HG02981 (cell line): Measurements from ENCODE around the gene SUSD6.

ENCODE experiments used
- ATAC-seq: cut with Tn5 transposase; IDR thresholded peaks from one replicate; pipeline ENCODE4 v1.9.1; 2021; ENCODE audit warnings: mild to moderate bottlenecking, moderate library complexity; ENCODE audit not compliant: unreplicated experiment

Gene SUSD6

GRCh38 chr14:69611172-69612013 lies at the start of gene SUSD6:
Gene SUSD6 (plus strand): TSS chr14:69611596. CDS start chr14:69658593, 46,997 bp downstream.
- peak; percentile 46 for ATAC-seq

GRCh38 chr14:69561893-69562292 lies 49.5 kb upstream of the SUSD6 start:
- no peak for ATAC-seq

GRCh38 chr14:69567563-69567962 lies 43.8 kb upstream of the SUSD6 start:
- ATAC-seq: no peak

DNA sequence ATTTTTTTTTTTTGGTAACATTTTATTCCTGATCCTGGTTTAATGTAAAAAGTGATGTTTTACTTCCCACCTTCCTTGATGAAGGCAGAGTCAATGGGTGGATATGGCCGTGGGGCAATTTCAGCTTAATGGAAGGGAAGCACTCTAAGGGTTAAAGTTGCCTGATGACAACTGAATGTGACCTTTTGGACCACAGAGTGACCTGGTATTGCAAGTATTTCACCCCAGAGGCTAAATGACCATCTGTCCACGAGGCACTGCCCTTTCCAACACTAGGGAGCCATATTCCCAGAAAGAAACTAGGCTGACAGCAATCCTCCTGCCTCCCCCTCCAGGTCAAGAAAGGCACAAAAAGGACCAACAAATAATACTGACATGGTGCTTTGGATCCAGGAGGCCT lies 41.5 kb upstream of the SUSD6 start:
- no peak for ATAC-seq

DNA sequence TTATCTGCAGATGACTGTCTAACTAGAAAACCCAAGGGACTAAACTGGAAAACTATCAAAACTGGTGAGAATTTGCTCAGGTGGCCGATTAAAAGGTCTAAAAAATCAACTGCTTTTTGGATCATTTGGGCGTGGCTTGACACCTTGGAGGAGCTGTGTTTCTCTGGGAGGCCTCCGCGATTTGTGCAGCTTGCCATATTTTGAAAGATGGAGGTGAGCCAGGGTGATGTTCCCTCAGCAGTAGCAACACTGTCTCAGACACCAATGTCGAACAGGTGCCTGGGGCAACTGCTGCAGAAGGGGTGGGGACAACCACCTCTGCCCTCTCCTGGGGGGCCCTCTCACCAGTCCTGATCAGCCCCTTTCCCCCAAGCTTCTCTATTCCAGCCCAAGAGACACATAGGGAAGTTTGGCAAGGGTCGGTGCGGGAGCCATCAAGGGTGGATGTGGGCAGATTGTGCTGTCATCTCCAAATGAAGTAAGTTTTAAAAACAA lies 40.5 kb upstream of the SUSD6 start:
- no peak for ATAC-seq

DNA sequence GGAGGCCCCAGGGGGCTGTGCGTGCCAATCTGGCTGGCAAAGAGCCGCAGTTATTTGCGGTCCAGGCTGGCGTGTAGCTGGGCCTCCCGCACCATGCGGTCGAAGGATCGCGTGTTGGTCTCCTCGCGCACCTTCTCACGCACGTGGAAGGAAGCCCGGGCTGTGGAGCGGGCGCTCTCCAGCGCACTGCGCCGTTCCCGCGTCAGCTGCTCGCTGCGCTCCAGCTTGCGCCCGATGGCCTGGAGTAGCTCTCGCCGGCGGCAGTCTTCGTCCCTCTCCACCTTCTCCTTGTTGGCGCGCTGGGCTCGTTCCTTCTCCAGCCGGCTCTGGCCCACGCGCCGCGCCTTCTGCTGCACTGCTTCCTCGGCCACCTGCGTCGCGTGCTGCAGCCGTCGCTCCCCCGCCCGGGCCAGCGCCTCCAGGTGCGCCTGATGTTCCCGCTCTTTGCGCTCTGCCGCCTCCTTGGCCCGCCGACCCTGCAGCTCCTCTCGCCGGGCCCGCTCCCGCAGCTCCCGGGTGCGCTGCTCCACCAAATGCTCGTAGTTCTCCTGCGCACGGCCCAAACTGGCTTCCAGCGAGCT lies 39.9 kb upstream of the SUSD6 start:
- ATAC-seq: no peak

DNA sequence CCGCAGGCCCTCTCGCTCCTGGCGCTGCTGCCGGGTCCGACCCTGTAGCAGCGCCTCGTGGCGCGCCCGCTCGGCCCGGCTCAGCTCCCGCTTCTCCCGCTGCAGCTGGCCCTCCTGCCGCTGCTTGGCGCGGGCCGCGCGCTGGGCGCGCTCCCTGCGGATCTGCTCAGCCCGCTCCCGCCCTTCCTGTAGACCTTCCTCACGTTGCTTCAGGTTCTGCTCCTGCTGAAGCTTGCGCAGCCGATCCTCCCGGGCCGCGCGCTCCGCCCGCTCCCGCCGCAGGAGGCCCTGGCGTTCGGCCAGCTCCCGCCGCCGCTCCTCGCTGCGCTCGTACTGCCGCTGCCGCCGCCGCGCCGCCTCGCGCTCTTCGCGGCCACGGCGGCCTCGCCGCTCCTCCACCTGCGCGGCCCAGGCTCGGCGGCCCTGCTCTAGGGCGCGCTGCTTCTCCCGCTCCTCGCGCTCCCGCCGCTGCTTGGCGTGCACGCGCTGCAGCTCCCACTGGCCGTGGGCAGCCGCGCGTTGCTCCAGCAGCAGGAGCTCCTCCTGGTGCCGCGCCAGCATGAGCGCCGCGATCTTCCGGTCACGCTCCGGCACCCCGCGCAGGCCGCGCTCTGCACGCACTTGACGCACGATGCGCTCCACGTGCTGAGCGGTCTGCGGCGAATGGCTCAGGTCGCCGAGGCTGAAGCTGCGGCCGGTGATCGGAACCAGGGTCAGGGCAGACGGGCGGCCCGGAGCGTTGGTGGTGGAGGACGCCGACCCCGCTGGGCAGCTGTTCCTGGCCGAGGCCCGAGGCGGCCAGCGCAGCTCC lies 39.2 kb upstream of the SUSD6 start:
- no peak for ATAC-seq

DNA sequence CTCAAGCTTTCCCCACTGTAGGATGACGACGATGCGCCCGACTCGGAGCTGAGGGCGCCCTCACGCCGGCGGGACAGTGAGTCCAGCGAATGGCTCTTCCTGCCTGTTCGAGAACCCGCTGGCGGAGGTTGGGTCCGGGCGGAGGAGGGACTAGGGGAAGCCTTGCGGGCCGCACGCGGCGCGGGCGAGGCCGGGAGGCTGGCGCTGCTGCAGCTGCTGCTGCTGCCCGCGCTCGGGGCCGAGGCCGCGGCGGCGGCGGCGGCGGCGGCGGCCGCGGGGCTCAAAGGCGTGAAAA lies 38.6 kb upstream of the SUSD6 start:
- no peak for ATAC-seq

DNA sequence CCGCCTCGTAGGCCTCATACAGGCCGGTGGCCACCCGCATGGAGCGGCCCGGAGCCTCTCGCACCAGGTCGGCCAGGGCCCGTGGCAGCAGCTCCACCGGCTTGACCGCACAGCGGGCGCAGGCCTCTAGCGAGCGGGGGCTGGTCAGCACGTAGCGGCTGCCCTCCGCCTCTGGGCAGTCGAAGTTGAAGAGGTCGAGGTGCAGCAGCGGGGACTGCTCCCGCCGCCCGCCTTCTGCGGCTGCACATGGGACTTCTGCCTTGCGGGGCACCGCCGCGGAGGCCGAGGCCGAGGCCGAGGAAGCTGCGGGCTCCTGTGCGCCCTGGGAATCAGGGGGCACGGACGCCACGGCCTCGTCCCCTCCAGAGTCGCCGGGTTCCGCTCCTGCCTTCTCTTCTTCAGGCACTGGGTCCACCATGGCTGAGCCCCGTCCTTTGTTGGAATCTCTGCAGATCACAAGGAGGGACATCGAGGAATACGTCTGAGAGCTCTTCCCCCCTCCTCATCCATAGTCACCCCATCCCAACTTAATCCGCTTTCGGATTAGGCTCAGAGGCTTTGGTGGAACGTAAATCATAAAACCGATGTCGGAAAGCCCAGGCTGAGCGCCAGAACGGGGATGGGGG lies 38.1 kb upstream of the SUSD6 start:
- ATAC-seq: no peak

DNA sequence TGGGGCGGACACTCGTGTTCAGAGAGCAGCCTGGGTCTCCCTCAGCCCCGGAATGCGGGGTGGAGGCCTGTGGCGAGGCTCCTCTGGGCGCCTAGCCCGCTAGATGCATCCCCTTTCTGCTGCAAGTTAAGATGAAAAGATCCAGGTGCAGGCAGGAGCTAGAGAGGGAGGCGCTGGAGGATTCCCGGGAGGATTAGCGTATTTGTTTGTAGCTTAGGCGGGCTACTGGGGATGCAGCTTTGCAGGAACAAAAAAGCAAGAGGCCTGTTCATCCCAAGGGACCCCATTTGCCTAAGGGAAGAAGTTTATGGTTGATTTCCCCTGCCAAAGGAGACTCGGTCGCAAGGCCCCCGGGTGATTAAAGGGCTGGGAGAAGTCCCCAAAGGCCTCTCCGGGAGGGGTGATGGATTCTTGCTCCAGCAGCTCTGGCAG lies 37.5 kb upstream of the SUSD6 start:
- no peak for ATAC-seq

GRCh38 chr14:69574263-69574953 lies 37.0 kb upstream of the SUSD6 start, which contains the start of gene CCDC177:
Gene CCDC177 (minus strand): TSS chr14:69574871. CDS start chr14:69573622, 1,249 bp downstream.
- ATAC-seq: no peak

- ATAC-seq: no peak
These were observed 36.5 kb upstream of the SUSD6 start for GRCh38 chr14:69574954-69575295.

DNA sequence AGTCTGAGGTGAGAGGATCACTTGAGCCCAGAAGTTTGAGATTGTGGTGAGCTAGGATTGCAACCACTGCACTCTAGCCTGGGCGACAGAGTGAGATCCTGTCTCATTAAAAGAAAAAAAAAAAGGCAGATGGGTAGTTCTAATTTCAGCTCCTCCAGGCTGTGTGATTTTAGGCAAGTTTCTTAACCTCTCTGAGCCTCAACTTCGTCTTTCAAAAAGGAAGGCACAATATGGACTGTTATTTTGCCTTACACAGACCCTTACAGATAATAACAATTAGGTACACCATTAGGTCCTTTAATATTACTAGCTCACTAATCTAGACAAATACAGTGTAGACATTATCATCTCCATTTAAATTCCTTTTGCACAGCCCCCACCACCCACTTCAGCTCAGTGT lies 31.9 kb upstream of the SUSD6 start:
- no peak for ATAC-seq

- no peak for ATAC-seq
These were observed 31.3 kb upstream of the SUSD6 start for GRCh38 chr14:69580009-69580577.

DNA sequence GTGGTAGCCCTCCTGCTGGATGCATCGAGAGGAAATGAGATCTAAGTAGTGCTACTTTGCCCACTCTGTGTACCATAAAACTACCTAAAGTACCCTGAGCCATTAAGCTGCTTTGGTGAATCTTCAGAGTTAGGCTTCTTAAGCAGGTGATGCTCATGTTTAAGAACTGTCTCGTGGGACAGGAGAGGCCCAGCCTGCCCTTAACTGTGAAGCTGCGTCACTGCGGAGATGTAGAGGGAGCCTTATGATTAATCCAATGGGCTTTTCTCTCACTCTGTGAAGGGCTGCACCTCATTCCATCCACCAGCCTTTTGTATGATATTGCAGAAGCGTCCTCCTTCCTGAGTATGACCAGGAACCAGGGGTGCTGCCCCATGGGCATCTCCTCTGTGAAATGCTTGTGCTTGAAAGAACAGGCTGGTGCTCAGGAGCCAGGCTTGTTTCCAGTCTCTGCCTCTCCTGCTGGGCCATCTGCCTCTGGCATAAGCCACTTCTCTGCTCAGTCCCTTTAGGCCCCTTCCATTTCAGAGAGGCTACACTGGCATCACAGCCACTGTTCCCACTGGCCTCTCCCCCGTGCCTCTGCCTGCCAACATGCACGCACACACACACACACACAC lies 30.0 kb upstream of the SUSD6 start:
- no peak for ATAC-seq

GRCh38 chr14:69582212-69582611 lies 29.2 kb upstream of the SUSD6 start:
- no peak for ATAC-seq

- ATAC-seq: no peak
These were observed 28.6 kb upstream of the SUSD6 start for GRCh38 chr14:69582829-69583228.

- no peak for ATAC-seq
These were observed 27.0 kb upstream of the SUSD6 start for GRCh38 chr14:69584389-69584788.

DNA sequence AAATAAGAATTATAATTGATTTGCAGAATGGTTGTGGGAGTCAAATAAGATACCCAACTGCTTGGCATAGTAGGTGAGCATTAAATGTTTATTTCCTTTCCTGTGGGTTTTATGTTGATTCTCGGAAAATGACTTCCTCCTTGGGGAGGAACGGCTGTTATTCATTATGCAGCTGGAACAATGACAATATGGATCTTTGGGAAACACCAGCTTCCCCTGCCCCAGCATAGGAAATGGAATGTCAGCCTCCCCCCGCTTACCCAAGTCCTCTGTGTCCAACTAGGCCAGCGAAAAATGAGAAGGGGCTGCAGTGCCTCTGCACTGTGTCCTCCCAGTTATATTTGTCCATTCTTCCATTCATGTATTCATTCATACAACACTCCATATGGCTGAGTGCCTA lies 25.0 kb upstream of the SUSD6 start:
- ATAC-seq: no peak

DNA sequence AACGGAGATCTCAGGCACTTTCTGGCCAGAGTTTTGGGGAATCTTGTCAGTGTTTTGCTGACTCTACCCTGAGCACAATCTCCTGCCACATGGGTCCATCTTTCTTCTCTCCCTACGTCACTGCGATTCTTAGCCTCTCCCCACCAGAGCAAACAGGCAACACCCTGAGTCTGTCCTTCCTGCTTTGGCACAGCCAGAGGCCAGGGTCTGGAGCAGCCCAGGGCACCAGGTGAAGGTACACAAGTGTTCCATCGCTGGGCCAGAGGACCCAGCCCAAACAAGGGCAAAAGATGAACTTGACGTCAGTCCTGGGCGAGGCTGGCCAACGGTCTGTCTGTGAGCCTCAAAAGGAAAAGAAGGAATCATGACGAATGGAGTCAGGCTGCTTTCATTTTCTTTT lies 24.0 kb upstream of the SUSD6 start:
- no peak for ATAC-seq
